Right renal pelvis (tissue), 4 donors: Measurements from ENCODE around the gene GATAD2A. TPM values are rescaled to one million over a fixed set of nuclear protein-coding genes. Genes with fewer than 3 reads are reported as not detected.
A peak's percentile ranks its signal among the peaks of the same experiment; 100 is the strongest.
"Not testable (repeated sequence)": the region's sequence is repeated elsewhere in the genome, so short reads cannot be mapped to it uniquely, and the experiment has no call there.

Experiments
- DNase-seq, 4 donors: peaks; one replicate each; pipeline ENCODE4 v3.0.0-alpha.2; 2013; ENCODE audit warnings: low read depth in 4 of 4, low spot score in 3 of 4, missing footprints in 1 of 4
- polyA plus RNA-seq, 4 donors: library from polyadenylated mRNA; unstranded; fragments of 120-200 nt; gene quantifications; one replicate each; pipeline ENCODE4 v1.2.1, GENCODE V29; 2013; ENCODE audit not compliant: insufficient read length in 4 of 4

The GATAD2A gene
- polyA plus RNA-seq = 10 to 100 TPM; 45.6 to 51.0 (median 49.8) TPM

GRCh38 chr19:19404879-19405860, at the start of gene GATAD2A:
GATAD2A (plus strand) TSS chr19:19405675; CDS start chr19:19465346, 59,671 bp downstream.
- DNase-seq = peak; percentile 81 to 87 (median 84)

DNA sequence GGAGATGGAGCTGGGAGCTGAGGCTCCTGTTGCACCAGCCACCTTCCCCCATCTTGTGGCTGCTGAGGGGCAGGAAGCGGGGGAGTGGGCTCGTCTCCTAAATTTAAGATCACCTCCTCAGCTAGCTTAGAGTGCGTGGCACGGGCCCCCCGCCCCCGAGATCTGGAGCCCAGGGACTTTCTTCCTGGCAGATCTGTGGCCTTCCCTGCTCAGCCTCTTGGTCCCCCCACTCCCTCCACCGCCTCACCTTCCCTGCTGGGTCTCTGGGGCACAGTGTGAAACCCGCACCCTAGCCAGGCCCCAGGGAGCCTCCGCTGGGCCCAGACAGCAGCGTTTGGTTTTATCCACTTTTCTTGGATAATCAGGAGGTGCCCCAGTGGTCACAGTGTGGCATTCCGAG, 49.0 kb upstream of the GATAD2A start:
- DNase-seq = no peak

DNA sequence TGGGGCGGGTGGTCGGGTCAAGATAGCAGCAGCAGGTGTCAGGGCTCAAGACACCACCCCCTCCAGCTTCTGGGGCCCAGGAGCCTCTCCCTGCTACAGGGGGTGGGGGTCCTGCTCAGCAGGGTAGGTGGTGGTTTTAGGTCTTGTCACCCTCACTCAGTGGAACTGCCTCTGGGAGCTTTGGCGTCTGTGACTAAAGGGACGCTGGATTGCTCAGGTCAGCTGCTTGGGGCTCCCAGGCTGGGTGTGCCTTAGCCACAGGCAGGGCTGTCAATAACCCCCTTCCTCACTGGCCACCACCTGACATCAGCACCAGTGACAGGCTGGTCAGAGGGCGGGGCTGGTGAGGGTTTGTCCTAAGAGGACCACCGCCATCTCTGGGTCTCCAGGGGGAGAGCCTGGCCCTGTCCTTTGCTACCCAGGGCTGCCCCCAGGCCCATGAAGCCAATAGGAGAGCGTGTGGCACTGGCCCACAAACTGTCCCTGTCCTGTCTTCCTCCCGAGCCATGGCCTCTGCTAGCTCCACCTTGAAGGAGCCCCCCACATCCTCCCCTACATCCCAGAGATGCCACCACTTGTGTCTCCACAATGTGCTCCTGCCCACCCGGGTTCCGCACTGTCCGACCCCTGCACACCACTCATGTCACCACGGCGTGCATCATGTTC, 48.4 kb upstream of the GATAD2A start:
- no peak for DNase-seq

DNA sequence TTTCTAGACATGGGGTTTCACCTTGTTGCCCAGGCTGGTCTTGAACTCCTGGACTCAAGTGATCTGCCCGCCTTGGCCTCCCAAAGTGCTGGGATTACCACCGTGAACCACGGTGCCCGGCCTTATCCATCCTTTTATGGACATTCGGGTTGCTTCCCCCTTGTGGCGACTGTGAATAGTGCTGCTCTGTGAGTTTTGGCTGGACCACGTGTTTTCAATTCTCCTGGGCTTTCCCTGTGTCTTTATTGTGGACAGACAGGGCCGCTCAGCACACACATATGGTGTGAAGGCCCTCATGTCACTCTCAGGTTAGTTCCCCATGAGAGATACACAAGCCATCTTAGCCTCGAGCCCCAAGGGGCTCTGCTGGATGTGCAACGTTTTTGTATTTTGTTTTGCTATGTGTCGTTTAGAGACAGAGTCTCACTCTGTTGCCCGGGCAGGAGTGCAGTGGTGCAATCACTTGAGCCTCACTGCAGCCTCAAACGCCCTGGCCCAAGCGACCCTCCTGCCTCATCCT, 44.3 kb upstream of the GATAD2A start:
- DNase-seq = peak in 3 of 4 donors; percentile 55 to 72 (median 68)

GRCh38 chr19:19362075-19362474, 43.4 kb upstream of the GATAD2A start:
- DNase-seq = no peak

- peak in 1 of 4 donors; percentile 58 for DNase-seq
These were observed 38.8 kb upstream of the GATAD2A start for GRCh38 chr19:19366434-19367396.

- no peak for DNase-seq
These were observed 37.4 kb upstream of the GATAD2A start for GRCh38 chr19:19368087-19368486.

GRCh38 chr19:19371059-19371458, 34.4 kb upstream of the GATAD2A start:
- DNase-seq = no peak

GRCh38 chr19:19372656-19373416, 32.6 kb upstream of the GATAD2A start:
- DNase-seq = no peak

DNA sequence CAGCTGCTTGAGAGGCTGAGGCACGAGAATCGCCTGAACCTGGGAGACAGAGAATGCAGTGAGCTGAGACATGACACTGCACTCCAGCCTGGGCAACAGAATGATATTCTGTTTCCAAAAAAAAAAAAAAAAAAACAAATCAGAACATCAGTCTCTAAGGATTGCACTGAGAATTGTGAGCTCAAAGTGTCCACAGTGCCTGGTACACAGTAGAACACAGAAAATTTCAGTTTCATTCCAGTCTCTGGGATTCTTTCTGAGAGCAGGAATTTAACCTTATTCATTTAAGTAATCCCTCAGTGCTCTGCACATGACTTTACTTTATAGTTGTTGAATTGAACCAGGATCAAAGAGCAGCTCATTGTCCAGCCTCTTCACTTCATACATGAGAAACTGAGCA, 25.9 kb upstream of the GATAD2A start:
- no peak for DNase-seq

- not testable (repeated sequence) for DNase-seq
These were observed 25.2 kb upstream of the GATAD2A start for GRCh38 chr19:19380316-19380715.

DNA sequence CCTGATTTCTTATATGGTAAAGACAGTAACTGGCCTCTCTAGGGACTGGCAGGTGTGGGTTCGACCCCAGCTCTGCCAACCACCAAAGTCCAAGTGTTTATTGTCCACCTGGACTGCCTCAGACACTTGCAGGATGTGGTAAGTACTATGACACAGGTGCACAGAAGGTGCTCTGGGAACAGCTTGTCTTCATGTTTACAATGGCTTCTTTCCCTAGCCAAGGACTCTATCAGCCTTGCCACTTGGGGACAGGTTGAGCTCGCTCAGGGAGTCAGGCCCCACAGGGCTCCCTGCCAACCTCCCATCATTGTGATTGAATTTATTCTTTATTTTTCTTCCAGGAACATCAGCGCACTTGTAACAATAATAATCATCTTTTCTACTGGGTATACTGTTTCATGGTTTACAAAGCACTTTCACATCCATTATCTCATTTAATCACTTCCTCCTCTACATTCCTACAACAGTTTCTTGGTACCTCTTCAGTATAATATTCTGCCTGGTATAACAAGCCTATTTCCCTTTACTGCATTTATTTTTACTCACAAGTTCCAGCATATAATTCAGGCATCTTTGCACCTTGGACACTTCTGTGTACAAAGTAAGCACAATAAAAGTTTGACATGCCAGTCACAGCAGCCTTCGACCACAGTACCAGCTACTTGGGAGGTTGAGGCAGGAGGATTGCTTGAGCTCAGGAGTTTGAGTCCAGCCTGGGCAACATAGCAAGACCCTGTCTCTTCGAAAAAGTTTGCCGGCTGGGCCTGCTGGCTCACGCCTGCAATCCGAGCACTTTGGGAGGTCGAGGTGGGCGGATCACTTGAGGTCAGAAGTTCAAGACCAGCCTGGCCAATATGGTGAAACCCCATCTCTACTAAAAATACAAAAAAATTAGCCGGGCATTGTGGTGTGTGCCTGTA, 24.2 kb upstream of the GATAD2A start:
- DNase-seq = no peak

GRCh38 chr19:19382118-19382517, 23.4 kb upstream of the GATAD2A start:
- DNase-seq = no peak

GRCh38 chr19:19384486-19384885, 21.0 kb upstream of the GATAD2A start:
- DNase-seq = no peak

- peak; percentile 97 to 99 (median 98) for DNase-seq
These were observed 20.2 kb upstream of the GATAD2A start for GRCh38 chr19:19385131-19385895.

GRCh38 chr19:19385896-19386869, 19.3 kb upstream of the GATAD2A start:
- DNase-seq = no peak
